Ectodermal cell (in vitro differentiated cells): Measurements from ENCODE around the gene AGAP3.
A peak's percentile ranks its signal among the peaks of the same experiment; 100 is the strongest.

Experiments used
- H3K27ac ChIP-seq: 2 replicates; pipeline ENCODE4 v1.7.0; 2013; ENCODE audit warnings: mild to moderate bottlenecking, low read depth, low read length; ENCODE audit not compliant: insufficient read depth, poor library complexity, severe bottlenecking
- H3K27me3 ChIP-seq: 2 replicates; pipeline ENCODE4 v1.7.0; 2013; ENCODE audit warnings: mild to moderate bottlenecking, low read length; ENCODE audit not compliant: insufficient read depth, control insufficient read depth, poor library complexity, severe bottlenecking
- H3K36me3 ChIP-seq: one replicate; pipeline ENCODE4 v1.7.0; 2013; ENCODE audit warnings: low read length; ENCODE audit not compliant: control insufficient read depth, insufficient read depth
- H3K4me1 ChIP-seq: one replicate; pipeline ENCODE4 v1.7.0; 2013; ENCODE audit warnings: low read length; ENCODE audit not compliant: control insufficient read depth, insufficient read depth
- H3K4me3 ChIP-seq: 2 replicates; pipeline ENCODE4 v1.7.0; 2013; ENCODE audit warnings: low read depth, low read length, control low read depth; ENCODE audit not compliant: insufficient read depth
- H3K9me3 ChIP-seq: 2 replicates; pipeline ENCODE4 v1.7.0; 2013; ENCODE audit warnings: mild to moderate bottlenecking, low read length, moderate library complexity; ENCODE audit not compliant: control insufficient read depth
- WGBS, 2 experiments: methylation state at CpG; one replicate each; pipeline ENCODE4 v1.1.7; 2013; ENCODE audit warnings: missing lambda C conversion rate in 2 of 2; 5-methylcytosine and 5-hydroxymethylcytosine counted together

AGAP3 gene

DNA sequence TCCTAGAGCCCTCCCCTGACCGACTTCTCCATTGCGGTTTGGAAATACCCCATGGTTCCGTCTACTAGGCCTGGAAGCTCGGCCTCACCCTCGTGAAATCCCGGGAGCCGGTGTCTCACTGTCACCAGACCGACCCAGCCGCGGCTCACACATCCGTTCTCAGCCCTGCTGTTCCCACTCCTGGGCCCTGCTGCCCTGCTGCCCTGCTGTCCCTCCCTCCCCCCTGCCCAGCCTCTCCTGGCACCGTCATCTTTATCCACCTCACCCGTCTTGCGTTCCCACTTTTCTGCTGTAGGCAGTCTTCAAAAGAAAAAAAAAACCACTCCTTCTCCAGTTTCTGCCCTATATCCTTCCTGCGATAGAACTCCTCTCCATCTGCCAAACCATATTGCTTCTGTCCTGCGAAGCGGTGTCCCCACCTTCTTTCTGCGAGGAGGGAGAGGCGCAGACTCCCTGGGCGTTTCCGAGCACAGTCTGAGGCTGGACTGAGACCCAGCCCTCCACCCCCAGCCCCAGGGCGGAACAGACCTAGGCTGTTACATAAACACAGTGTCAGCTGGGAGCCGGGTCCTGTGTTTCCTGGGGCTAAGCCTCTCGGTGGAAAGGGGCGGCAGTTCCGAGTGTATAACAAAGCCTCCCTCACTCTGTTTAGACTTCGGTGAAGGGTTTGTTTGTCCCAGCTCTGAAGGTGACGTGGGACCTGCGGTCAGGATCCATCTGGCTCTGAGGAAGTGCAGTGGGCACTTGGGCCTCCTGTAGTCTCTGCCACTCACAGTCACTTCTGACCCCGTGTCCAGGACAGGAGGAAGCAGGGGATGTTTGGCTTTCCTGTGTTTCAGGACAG, 2.8 kb downstream of the AGAP3 start:
- H3K4me1 ChIP-seq, result peaks cover 33% of the 10 kb centered on the region
- H3K36me3 ChIP-seq, result no peaks in the 10 kb centered on the region
- peak overlapping the region; percentile 85 for H3K4me3 ChIP-seq
- H3K27ac ChIP-seq, result peak overlapping the region; percentile 74
- WGBS, 2 experiments, result 11 to 12% methylated on average over 30 of the region's 30 CpGs
- peaks cover 17% of the 10 kb centered on the region for H3K27me3 ChIP-seq
- no peaks in the 10 kb centered on the region for H3K9me3 ChIP-seq

GRCh38 chr7:151089893-151090730, 3.8 kb downstream of the AGAP3 start:
- Histone ChIP-seq H3K4me3 (peak overlapping the region; percentile 22), H3K27ac (no peak overlapping the region), H3K9me3 (no peaks in the 10 kb centered on the region), H3K4me1 (peaks cover 29% of the 10 kb centered on the region), H3K36me3 (no peaks in the 10 kb centered on the region), H3K27me3 (peaks cover 12% of the 10 kb centered on the region)
- WGBS, 2 experiments, result 82 to 85% methylated on average over 19 to 21 of the region's 22 CpGs

DNA sequence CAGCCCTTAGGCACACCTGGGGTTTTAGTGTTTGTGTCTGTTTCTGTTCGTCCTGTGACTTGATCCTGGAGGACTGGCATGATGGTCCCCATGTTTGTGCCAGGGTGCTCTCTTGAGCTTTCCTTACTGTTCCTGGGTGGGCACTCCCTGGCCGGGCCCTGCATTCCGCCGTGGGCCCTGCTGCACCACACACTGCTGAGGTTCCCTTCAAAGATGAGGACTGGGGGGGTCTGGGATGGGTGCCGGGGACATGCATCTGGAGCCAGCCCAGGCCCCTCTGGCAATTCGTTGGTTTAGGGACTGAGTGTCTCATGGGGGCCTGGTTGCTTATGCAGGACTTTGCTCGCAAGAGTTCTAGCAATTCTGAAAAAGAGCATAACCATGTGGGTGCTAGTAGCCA, 4.7 kb downstream of the AGAP3 start:
- no peak overlapping the region for H3K27ac ChIP-seq
- peaks cover 25% of the 10 kb centered on the region for H3K4me1 ChIP-seq
- H3K36me3 ChIP-seq, result no peaks in the 10 kb centered on the region
- no peaks in the 10 kb centered on the region for H3K9me3 ChIP-seq
- H3K4me3 ChIP-seq, result no peak overlapping the region
- H3K27me3 ChIP-seq, result peaks cover 12% of the 10 kb centered on the region
- 92% methylated on average over 7 of the region's 7 CpGs for WGBS, 2 experiments

GRCh38 chr7:151091431-151091830, 5.2 kb downstream of the AGAP3 start:
- H3K27ac ChIP-seq, result no peak overlapping the region
- no peaks in the 10 kb centered on the region for H3K36me3 ChIP-seq
- H3K4me3 ChIP-seq, result no peak overlapping the region
- 64% methylated on average over 6 of the region's 6 CpGs for WGBS, 2 experiments
- H3K9me3 ChIP-seq, result no peaks in the 10 kb centered on the region
- peaks cover 25% of the 10 kb centered on the region for H3K4me1 ChIP-seq
- H3K27me3 ChIP-seq, result peaks cover 12% of the 10 kb centered on the region

- no peak overlapping the region for H3K4me3 ChIP-seq
- WGBS, 2 experiments, result 95 to 96% methylated on average over 14 of the region's 14 CpGs
- peaks cover 12% of the 10 kb centered on the region for H3K27me3 ChIP-seq
- no peak overlapping the region for H3K27ac ChIP-seq
- peaks cover 25% of the 10 kb centered on the region for H3K4me1 ChIP-seq
- no peaks in the 10 kb centered on the region for H3K9me3 ChIP-seq
- no peaks in the 10 kb centered on the region for H3K36me3 ChIP-seq
Observed at GRCh38 chr7:151091988-151092387, 5.7 kb downstream of the AGAP3 start.

- Histone ChIP-seq H3K27me3 (no peaks in the 10 kb centered on the region), H3K4me3 (no peak overlapping the region), H3K27ac (no peak overlapping the region), H3K9me3 (no peaks in the 10 kb centered on the region), H3K4me1 (peaks cover 13% of the 10 kb centered on the region), H3K36me3 (no peaks in the 10 kb centered on the region)
- WGBS, 2 experiments, result 93 to 95% methylated on average over 6 of the region's 6 CpGs
Observed at GRCh38 chr7:151093748-151094147, 7.5 kb downstream of the AGAP3 start.

DNA sequence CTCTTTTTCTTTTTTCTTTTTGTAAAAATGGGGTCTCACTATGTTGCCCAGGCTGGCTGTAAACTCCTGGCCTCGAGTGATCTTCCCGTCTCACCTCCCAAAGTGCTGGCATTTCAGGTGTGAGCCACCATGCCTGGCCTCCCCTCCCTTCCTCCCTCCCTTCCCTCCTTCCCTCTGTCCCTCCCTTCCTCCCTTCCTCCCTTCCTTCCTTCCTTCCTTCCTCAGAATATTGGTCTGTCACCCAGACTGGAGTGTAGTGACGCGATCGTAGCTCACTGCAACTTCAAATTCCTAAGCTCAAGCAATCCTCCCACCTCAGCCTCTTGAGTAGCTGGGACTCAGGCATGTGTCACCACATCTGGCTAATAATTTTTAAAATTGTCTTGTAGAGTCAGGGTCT, 8.4 kb downstream of the AGAP3 start:
- Histone ChIP-seq H3K36me3 (no peaks in the 10 kb centered on the region), H3K27ac (no peak overlapping the region), H3K9me3 (no peaks in the 10 kb centered on the region), H3K4me3 (no peak overlapping the region), H3K4me1 (peaks cover 3% of the 10 kb centered on the region), H3K27me3 (no peaks in the 10 kb centered on the region)
- WGBS, 2 experiments, result 91 to 94% methylated on average over 5 of the region's 5 CpGs

- H3K4me3 ChIP-seq, result no peak overlapping the region
- no peaks in the 10 kb centered on the region for H3K9me3 ChIP-seq
- H3K27ac ChIP-seq, result no peak overlapping the region
- WGBS, 2 experiments, result 91 to 93% methylated on average over 9 to 10 of the region's 10 CpGs
- H3K4me1 ChIP-seq, result no peaks in the 10 kb centered on the region
- no peaks in the 10 kb centered on the region for H3K27me3 ChIP-seq
- no peaks in the 10 kb centered on the region for H3K36me3 ChIP-seq
Observed at GRCh38 chr7:151095123-151095797, 9.0 kb downstream of the AGAP3 start.

GRCh38 chr7:151095828-151096475, 9.7 kb downstream of the AGAP3 start:
- no peak overlapping the region for H3K4me3 ChIP-seq
- 94 to 95% methylated on average over 17 of the region's 17 CpGs for WGBS, 2 experiments
- no peaks in the 10 kb centered on the region for H3K36me3 ChIP-seq
- H3K4me1 ChIP-seq, result no peaks in the 10 kb centered on the region
- no peaks in the 10 kb centered on the region for H3K27me3 ChIP-seq
- H3K27ac ChIP-seq, result no peak overlapping the region
- H3K9me3 ChIP-seq, result no peaks in the 10 kb centered on the region
